Measurements from ENCODE around the gene TTI1.
"Not testable (repeated sequence)": the region's sequence is repeated elsewhere in the genome, so short reads cannot be mapped to it uniquely, and the experiment has no call there.

TTI1 gene

GRCh38 chr20:38052870-38053269 is 19.6 kb upstream of the TTI1 start:
- no peak for DNase-seq

GRCh38 chr20:38050686-38051085 is 17.4 kb upstream of the TTI1 start:
- no peak for DNase-seq

- no peak for DNase-seq
These were observed 16.5 kb upstream of the TTI1 start for GRCh38 chr20:38049800-38050199.

- no peak for DNase-seq
These were observed 13.3 kb upstream of the TTI1 start for GRCh38 chr20:38046572-38046971.

- no peak for DNase-seq
These were observed 11.4 kb upstream of the TTI1 start for GRCh38 chr20:38044685-38045084.

GRCh38 chr20:38043512-38044300 is 10.4 kb upstream of the TTI1 start:
- no peak for DNase-seq

GRCh38 chr20:38040276-38040675 is 7.0 kb upstream of the TTI1 start:
- no peak for DNase-seq

- no peak for DNase-seq
These were observed 3.1 kb upstream of the TTI1 start for GRCh38 chr20:38036366-38036765.

- DNase-seq = no peak
These were observed 1.7 kb upstream of the TTI1 start for GRCh38 chr20:38034961-38035360.

- no peak for DNase-seq
These were observed 923 bp upstream of the TTI1 start for GRCh38 chr20:38034108-38034649.

- DNase-seq = no peak
These were observed 499 bp downstream of the TTI1 start for GRCh38 chr20:38032585-38033329.

GRCh38 chr20:38031957-38032356 is 1.3 kb downstream of the TTI1 start:
- DNase-seq = no peak

GRCh38 chr20:38029453-38029852 is 3.8 kb downstream of the TTI1 start:
- DNase-seq = no peak

- no peak for DNase-seq
These were observed 8.8 kb downstream of the TTI1 start for GRCh38 chr20:38024496-38024895.

GRCh38 chr20:38023181-38024001 is 9.9 kb downstream of the TTI1 start:
- peak; percentile 74 for DNase-seq

GRCh38 chr20:38021087-38021772 is 12.0 kb downstream of the TTI1 start:
- no peak for DNase-seq

- no peak for DNase-seq
These were observed 14.9 kb downstream of the TTI1 start for GRCh38 chr20:38018385-38018784.

GRCh38 chr20:38017959-38018358 is 15.3 kb downstream of the TTI1 start:
- no peak for DNase-seq

- no peak for DNase-seq
These were observed 19.4 kb downstream of the TTI1 start for GRCh38 chr20:38013887-38014286.

- DNase-seq = no peak
These were observed 20.9 kb downstream of the TTI1 start for GRCh38 chr20:38012332-38012731.

GRCh38 chr20:38011696-38012095 is 21.6 kb downstream of the TTI1 start:
- DNase-seq = no peak

- DNase-seq = not testable (repeated sequence)
These were observed 23.8 kb downstream of the TTI1 start for GRCh38 chr20:38009416-38009815.

Measured in GF-D8 (cell line).